ENCODE measurements around the gene ACTL8.

The ACTL8 gene

GRCh38 chr1:17846341-17846740 is 91.2 kb downstream of the ACTL8 start:
- DNase-seq = no peak

- DNase-seq = no peak
Observed at GRCh38 chr1:17847111-17847510, 92.0 kb downstream of the ACTL8 start.

GRCh38 chr1:17849216-17849615 is 94.1 kb downstream of the ACTL8 start:
- no peak for DNase-seq

- no peak for DNase-seq
Observed at GRCh38 chr1:17851056-17851455, 95.9 kb downstream of the ACTL8 start.

- no peak for DNase-seq
Observed at GRCh38 chr1:17852383-17852782, 97.2 kb downstream of the ACTL8 start.

GRCh38 chr1:17853241-17853935 is 98.3 kb downstream of the ACTL8 start:
- no peak for DNase-seq

GRCh38 chr1:17856496-17857108 is 101.5 kb downstream of the ACTL8 start:
- DNase-seq = no peak

- no peak for DNase-seq
Observed at GRCh38 chr1:17857109-17857499, 102.0 kb downstream of the ACTL8 start.

GRCh38 chr1:17857996-17858395 is 102.9 kb downstream of the ACTL8 start:
- DNase-seq = no peak

GRCh38 chr1:17860812-17861211 is 105.7 kb downstream of the ACTL8 start:
- DNase-seq = no peak

- no peak for DNase-seq
Observed at GRCh38 chr1:17861685-17862084, 106.6 kb downstream of the ACTL8 start.

GRCh38 chr1:17862121-17862520 is 107.0 kb downstream of the ACTL8 start:
- no peak for DNase-seq

GRCh38 chr1:17865912-17866739 is 111.0 kb downstream of the ACTL8 start:
- DNase-seq = no peak

- no peak for DNase-seq
Observed at GRCh38 chr1:17866740-17867029, 111.6 kb downstream of the ACTL8 start.

- no peak for DNase-seq
Observed at GRCh38 chr1:17867470-17867869, 112.3 kb downstream of the ACTL8 start.

- no peak for DNase-seq
Observed at GRCh38 chr1:17869815-17870214, 114.7 kb downstream of the ACTL8 start.

- no peak for DNase-seq
Observed at GRCh38 chr1:17870679-17871078, 115.5 kb downstream of the ACTL8 start.

GRCh38 chr1:17873007-17873675 is 118.0 kb downstream of the ACTL8 start:
- DNase-seq = no peak

GRCh38 chr1:17874231-17874630 is 119.1 kb downstream of the ACTL8 start:
- no peak for DNase-seq

- no peak for DNase-seq
Observed at GRCh38 chr1:17874710-17875109, 119.6 kb downstream of the ACTL8 start.

- no peak for DNase-seq
Observed at GRCh38 chr1:17875171-17875881, 120.2 kb downstream of the ACTL8 start.

GRCh38 chr1:17875882-17876280 is 120.7 kb downstream of the ACTL8 start:
- no peak for DNase-seq

All from activated gamma-delta T cell (primary cell).